Measurements from ENCODE around the gene PSMD11. TPM values are rescaled to one million over a fixed set of nuclear protein-coding genes. Genes with fewer than 3 reads are reported as not detected.

The PSMD11 gene
- 94.5 TPM for total RNA-seq

DNA sequence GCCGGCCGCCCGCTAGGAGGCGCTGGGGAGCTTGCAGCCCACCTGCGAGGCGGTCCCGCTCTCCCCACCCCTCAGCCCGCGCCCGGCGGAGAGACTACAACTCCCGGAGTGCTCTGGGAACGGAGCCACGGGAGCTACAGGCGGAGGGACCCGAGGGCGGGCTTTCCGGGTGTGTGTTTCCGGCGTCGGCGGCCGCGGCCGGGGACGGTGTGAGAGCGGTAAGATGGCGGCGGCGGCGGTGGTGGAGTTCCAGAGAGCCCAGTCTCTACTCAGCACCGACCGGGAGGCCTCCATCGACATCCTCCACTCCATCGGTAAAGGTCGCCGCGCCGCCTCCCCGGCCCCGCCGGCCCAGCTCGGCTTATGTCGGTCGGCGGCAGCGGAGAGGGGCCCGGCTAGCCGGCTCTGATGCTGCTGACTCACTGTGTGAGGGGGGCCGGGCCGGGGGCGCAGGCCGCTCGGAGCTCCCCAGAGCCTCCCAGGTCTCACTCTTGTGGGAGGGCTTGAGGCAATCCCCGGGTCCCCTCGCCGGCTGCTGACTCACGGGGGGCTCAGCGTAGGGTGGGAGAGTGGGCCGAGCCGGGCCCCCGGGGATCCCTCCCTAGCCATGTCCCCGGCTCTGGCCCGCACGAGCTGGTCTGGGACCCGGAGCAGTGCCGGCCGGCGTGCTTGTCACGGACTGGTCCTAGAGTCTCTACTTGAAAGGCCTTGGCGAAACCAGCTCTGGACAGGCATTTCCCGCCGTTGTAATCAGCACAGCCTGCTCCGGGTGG lies at the start of gene PSMD11:
PSMD11 (plus strand) TSS at position 210 of the 773 bp plus-strand sequence; CDS start at position 224, 14 bp downstream.

DNA sequence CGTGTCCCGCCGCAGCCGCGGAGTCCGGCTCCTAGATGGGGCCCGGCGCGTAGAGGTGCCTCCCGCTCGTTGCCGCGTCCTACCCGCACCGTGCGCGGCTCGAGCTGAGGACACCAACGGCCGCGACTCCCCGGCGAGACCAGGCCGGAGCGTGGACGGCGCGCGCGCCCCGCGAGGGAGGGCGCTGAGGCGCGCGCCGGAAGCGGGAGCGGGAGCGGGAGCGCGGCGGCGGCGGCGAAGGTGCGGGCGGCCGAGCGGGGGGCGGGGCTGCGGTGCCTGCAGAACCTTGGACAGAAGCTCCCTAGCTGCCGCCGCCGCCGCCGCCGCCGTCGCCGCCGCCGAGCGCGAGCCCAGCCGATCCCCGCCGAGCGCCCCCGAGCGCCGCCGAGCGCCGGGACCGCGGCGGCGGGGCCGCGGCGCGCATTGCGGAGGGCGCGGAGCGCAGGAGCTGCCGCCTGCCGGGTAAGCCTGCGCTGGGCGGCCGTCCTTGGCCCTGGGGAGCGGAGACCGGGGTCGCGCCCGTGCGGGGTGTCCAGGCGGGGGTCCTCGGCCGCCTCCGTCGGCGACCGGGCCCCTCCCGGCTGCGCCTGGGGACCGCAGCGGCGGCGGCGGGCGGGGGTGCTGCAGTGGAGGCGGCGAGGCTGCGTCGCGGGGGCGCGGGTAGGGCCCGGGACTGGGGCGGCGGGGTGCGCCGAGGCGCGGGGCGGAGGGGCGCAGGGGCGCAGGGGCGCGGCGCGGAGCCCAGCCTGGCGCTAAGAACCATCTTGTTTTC lies 42.6 kb downstream of the PSMD11 start, which contains the start of gene CDK5R1:
CDK5R1 (plus strand) TSS at position 293 of the 772 bp plus-strand sequence. CDS start 628 bp downstream, outside the sequence.

Small RNA genes within 50 kb of the gene (small RNA-seq; reads per million reads assigned to genes)
- gene AC005899.2 (ENCODE audit: low replicate concordance) (not detected), gene AC005899.6 (ENCODE audit: low replicate concordance) (not detected), gene RF00019 (ENCODE audit: low replicate concordance) (not detected)

Other genes starting within 250 kb of the PSMD11 start
- gene RHBDL3, start 178.7 kb upstream of the PSMD11 start, total RNA-seq: 2.5 TPM
- 36.6 TPM for gene C17orf75, start 102.3 kb upstream of the PSMD11 start, total RNA-seq
- 245 TPM for gene ZNF207, start 94.4 kb upstream of the PSMD11 start, total RNA-seq
- gene CDK5R1, start 42.5 kb downstream of the PSMD11 start, total RNA-seq: 250 TPM